MG63 (cell line): ENCODE data around the gene ABHD15. TPM values are rescaled to one million over a fixed set of nuclear protein-coding genes. Genes with fewer than 3 reads are reported as not detected.
A peak's percentile ranks its signal among the peaks of the same experiment; 100 is the strongest.

Source experiments
- DNase-seq: peaks from one replicate; pipeline ENCODE4 v3.0.0-alpha.2; 2020
- H3K27me3 ChIP-seq: fragments of 250-450 bp; sonication (Bioruptor Pico); 2 replicates; pipeline ENCODE4 v1.5.1; 2020; ENCODE audit warnings: mild to moderate bottlenecking, moderate library complexity
- H3K36me3 ChIP-seq: fragments of 250-450 bp; sonication (Bioruptor Pico); 2 replicates; pipeline ENCODE4 v1.5.1; 2020; ENCODE audit warnings: mild to moderate bottlenecking, moderate library complexity
- H3K4me3 ChIP-seq: fragments of 250-450 bp; sonication (Bioruptor Pico); 2 replicates; pipeline ENCODE4 v1.5.1; 2020; ENCODE audit warnings: mild to moderate bottlenecking, moderate library complexity
- H3K9me3 ChIP-seq: fragments of 250-450 bp; sonication (Bioruptor Pico); 2 replicates; pipeline ENCODE4 v1.5.1; 2020; ENCODE audit warnings: mild to moderate bottlenecking, moderate library complexity
- total RNA-seq: library from RNA; depleted of rRNA; stranded (reverse); fragments of >200 nt; shearing (Covaris generic); gene quantifications from 2 replicates; pipeline ENCODE4 v1.2.3, GENCODE V29; 2014; ENCODE audit warnings: low replicate concordance

The ABHD15 gene
- total RNA-seq, 1 experiment from 2014 or later: 8.9 TPM

DNA sequence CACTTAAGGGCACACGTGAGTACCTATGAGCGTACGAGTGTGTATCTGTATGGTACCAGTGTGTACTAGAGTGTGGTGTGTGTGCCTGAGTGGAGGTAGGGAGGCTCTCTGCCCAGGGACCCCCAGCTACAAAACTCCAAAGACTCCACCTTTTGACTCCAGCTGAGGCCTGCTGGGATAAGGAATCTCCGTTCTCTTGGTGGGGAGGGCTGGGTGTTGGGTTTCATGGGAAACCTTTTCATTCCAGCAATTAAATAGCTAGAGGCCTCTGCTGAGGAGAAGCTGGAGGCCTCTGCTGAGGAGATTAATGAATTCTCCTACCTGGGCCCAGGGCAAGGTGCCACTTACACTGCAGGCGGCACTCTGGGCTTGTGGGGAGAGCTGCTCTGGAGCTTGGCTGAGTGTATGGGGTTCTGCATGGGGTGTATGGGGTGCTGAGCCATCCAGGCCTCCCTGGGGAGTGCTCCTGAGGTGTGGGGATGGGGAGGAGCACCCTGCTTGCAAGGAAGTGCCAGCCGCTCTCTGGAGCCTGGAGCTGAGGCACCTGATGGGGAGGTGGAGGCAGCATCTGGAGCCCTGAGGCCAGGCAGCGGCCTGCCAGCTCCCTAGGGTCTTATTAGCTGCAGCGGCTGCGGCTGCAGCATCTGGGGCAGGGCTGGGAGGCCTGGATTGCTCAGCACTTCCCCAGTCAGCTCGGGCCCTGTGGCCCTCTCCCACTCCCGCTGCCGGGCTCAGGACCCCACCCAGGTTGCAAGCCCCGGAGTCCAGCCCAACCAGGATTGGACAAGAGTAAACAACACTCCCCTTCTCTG, 30.7 kb upstream of the ABHD15 start:
- H3K9me3 ChIP-seq: no peaks in the 10 kb centered on the region
- no peaks in the 10 kb centered on the region for H3K36me3 ChIP-seq
- no peak overlapping the region for H3K4me3 ChIP-seq
- H3K27me3 ChIP-seq: no peaks in the 10 kb centered on the region
- no peak for DNase-seq

DNA sequence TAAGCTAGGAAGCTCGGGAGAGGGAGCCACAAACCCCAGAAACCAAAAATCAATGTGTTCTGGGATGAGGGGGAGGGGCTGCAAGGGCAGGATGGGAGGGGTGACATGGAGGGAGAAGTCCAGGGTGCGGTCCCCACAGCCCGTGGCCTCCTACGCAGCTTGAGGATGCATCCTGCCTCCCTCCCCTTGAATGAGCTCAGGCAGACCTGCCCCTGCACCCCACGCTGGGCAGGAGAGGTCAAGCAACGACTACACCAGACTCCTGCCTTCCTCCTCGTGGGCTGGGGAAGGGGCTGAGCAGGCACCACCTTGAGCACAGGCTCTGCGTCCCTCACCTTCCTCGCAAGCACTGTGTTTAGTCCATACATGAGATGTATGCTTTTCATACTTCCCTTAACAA, 30.0 kb upstream of the ABHD15 start:
- H3K27me3 ChIP-seq: no peaks in the 10 kb centered on the region
- DNase-seq: no peak
- H3K36me3 ChIP-seq: no peaks in the 10 kb centered on the region
- H3K4me3 ChIP-seq: no peak overlapping the region
- no peaks in the 10 kb centered on the region for H3K9me3 ChIP-seq

DNA sequence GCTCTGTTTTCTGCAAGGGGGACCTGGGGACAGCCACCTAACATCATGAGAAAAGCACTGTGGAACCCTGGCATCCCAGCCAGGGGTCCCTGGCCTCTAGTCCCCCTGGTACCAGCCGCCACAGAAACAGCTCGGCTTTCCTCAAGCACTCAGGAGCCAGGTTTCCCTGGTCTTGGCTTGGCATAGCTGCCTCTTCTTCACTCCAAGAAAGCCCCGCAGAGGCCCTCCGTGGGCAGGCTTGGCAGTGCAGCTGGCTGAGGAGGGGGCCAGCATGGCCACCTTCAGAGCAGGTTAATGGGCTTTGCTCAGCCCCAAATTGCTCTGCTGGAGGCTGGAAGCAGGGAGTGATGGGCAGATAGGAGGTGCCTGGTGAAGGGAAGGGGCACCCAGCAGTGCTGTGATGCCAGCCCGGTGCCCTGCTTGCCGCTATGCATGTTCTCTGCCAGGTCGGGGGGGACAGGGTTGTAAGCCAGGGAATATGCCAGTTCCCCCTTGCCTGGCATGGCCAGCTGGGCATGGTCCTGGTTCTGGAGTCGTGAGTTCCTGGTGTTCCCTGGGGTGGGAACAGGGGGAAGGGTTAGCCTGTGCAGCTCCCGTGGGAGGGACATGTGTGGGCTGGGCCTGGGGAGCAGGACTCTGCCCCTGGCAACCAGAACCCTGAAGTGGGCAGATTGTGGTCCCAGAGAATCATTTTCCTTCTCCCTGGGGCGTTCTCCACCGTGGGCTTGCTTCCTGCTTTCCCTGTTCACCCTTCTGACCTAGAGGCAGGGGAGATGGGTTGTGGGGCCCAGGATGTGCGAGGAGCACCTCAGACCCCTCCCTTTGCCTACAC, 29.3 kb upstream of the ABHD15 start:
- Histone ChIP-seq H3K36me3 (no peaks in the 10 kb centered on the region), H3K27me3 (no peaks in the 10 kb centered on the region), H3K9me3 (no peaks in the 10 kb centered on the region), H3K4me3 (no peak overlapping the region)
- no peak for DNase-seq

DNA sequence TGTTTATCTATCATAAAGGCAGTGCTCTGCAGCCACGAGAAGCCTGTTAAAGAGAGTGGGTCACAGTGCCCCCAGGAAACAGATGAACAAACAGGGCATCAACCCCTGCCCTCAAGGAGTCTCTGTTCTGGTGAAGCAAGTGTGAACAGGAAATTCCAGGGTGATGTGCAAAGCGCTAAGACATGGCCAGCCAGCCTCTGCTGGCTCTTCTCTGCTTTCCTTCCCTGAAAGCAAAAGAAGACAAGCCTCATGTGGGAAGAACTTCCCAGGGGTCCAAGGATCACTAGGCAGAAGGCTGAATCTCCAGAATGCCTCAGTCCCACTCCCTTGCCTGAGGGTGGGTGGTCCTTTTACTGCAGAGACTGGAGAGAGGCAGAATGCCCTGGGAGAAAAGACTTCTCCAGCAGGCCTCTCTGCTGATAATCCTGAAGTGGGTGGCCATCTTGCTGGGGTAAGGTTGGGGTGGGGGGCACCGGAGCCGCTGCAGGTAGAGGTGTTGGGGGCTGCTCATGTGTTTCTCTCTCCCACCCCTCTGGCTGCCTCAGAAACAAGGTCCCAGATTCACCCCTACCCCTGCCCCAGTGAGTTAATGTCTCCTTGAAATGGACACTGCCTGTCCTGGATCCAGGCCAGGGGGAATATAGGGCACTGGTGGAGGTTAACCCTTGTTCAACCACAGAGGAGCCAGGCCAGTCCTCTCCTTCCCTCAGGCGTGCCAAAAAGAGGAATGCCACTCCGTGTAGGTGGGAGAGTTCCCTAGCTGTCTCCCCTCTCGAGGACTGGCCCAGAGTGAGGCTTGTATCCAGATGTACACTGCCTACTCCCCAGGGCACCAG, 28.5 kb upstream of the ABHD15 start:
- no peaks in the 10 kb centered on the region for H3K36me3 ChIP-seq
- no peak overlapping the region for H3K4me3 ChIP-seq
- H3K9me3 ChIP-seq: no peaks in the 10 kb centered on the region
- no peaks in the 10 kb centered on the region for H3K27me3 ChIP-seq
- DNase-seq: no peak

DNA sequence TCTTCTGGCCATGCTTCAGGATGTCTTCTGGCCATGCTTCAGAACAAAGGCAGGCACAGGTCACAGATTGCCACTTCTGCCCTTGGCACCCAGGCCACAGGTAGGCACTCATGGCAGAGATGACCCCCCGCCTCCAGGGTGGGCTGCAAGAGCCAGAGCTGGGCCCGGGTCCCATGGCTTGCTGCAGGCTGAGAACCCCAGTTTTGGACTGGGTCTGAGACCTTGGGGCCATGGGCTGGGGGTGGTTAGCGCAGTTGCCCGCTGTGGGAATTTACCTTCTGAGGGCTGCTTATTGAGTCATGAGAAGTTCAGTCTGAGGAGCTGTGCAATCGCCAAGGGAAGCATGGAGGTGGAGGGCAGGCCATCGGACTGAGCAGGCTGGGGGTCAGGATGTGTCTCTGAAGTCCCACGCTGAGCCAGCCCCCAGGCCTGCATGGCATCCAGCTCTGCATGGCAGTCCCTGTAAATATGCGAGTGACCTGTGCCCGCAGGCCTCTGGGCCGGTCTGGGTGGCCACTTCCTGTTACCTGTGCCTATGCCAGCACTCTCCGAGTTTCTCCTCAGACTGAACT, 27.8 kb upstream of the ABHD15 start:
- H3K9me3 ChIP-seq: no peaks in the 10 kb centered on the region
- H3K4me3 ChIP-seq: peak overlapping the region; percentile 61
- DNase-seq: no peak
- no peaks in the 10 kb centered on the region for H3K27me3 ChIP-seq
- no peaks in the 10 kb centered on the region for H3K36me3 ChIP-seq

DNA sequence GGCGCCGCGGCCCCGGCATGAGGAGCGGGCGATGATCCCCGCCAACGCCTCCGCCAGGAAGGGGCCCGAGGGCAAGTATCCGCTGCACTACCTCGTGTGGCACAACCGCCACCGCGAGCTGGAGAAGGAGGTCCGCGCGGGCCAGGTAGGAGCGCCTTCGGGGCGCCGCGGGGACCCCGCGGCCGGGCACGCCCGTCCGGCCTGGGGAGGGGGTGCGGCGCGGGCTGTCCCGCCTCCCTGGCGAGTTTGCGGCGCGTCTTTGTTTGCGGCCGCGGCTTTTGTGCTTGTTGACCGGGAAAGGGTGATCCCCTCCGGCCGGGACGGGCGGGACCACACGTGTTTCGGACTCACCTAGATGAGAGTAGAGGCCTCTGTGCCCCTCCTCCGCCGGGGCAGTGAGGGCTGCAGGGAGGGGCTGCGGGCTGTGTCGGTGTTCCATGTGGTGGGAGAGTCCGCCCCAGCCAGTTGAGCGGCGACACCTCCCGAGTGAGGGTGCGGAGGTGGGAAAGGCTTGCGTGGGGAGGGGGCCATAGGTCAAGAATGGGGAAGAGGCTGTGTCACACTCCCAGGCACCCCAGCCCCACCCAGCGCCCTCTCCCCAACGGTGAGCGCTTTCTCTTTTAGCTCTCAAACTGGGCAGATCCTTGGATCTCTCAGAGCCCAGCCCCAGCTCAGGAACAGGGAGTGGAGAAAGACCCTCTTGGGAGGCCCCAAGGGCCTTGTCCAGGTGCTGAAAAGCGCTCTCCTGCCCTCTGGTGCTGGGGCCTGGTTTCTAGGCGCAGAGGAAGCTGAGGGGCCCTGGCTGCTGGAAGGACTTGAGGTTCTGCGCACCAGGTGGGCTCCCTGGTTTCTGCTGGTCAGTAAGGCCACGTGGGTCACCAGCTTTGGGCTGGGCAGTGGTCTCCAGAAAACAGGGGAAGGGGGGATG, 27.0 kb upstream of the ABHD15 start:
- H3K36me3 ChIP-seq: no peaks in the 10 kb centered on the region
- DNase-seq: peak; percentile 47
- no peaks in the 10 kb centered on the region for H3K9me3 ChIP-seq
- no peaks in the 10 kb centered on the region for H3K27me3 ChIP-seq
- H3K4me3 ChIP-seq: peak overlapping the region; percentile 61

DNA sequence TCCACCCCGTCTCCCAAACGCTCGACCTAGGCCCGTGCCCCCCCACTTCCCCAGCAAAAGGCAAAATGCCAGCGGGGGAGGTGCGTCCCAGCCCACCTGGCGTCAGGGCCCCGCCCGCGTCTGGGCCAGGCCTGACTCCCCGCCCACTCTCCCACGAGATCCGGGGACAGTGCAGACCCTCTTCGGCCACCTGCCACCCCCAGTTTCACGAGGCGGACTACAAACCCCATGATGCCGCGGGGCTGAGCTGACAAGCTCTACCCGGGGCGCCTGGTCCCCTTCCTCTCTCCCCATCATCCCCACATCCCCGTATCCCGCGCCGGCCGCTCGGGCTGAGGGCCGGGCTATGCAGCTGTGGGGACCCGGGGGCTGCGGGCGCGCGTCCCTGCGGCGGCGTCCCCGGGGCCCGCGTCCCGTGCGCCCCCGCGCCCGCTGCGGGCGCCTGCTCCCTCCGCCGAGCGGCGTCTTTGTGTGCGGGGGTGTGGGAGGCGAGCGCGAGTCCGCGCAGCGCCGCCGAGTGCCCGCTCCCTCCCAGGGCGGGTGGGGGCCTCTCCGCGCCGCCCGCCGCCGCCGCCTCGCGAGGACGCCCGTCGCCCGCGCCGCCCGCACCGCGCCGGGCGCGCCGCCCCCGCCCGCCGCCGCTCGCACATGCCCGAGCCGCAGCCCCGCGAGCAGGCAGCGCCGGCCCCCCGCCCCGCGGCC, 26.2 kb upstream of the ABHD15 start, which contains the start of gene ANKRD13B:
Gene ANKRD13B (plus strand): TSS at position 283 of the 702 bp plus-strand sequence. CDS start 490 bp downstream, outside the sequence.
- no peaks in the 10 kb centered on the region for H3K9me3 ChIP-seq
- DNase-seq: peak; percentile 64
- H3K27me3 ChIP-seq: no peaks in the 10 kb centered on the region

DNA sequence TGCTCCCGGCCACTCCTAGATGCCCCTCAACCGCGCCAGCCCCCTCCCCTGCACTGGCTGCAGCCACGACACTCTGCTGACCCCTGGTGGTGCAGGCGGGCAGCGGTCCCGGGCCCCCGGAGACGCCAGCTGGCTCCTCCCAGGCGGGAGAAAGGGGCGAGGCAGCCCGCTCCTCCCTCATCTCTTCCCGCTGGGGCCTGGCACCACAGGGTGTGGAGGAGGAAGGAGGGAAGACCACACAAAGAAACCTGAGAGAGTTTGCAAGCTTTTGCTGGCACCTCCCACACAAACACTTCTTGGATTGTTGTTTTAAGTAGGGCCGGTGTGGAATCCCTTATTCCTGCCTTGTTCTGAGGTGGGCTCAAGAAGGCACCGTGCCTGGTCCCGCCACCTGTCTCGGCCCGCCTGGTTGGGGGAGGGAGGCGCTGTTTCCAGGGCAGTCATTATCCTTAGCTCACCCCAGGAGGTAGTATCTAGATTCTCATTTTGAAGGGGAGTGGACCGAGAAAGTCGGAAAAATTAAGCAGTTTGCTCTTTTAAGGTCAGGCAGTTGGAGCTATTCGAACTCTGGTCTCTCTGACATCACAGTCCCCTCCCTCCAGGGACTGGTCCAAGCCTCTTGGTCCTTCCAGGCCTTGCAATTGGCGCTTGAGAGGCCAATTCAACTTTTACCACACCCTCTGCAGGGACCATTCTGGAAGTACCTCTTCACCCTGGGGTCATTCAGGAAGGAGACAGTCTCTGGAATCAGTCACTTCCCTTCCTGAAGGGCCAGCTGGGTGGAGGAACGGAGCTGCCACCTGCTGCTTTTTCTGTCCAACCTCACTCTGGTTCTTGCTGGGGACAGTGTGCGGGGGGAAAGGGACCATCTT, 25.1 kb upstream of the ABHD15 start:
- no peaks in the 10 kb centered on the region for H3K9me3 ChIP-seq
- 0 out of 2 replicates have a peak, but pooled peaks cover 3% of the 10 kb centered on the region for H3K36me3 ChIP-seq
- H3K27me3 ChIP-seq: no peaks in the 10 kb centered on the region
- DNase-seq: peak; percentile 95
- H3K4me3 ChIP-seq: peak overlapping the region; percentile 61

More for the DNA sequence above, 26.2 kb upstream of the ABHD15 start, which contains the start of gene ANKRD13B:
- H3K36me3 ChIP-seq: no peaks in the 10 kb centered on the region
- H3K4me3 ChIP-seq: peak within 1 kb of the TSS; percentile 61

DNA sequence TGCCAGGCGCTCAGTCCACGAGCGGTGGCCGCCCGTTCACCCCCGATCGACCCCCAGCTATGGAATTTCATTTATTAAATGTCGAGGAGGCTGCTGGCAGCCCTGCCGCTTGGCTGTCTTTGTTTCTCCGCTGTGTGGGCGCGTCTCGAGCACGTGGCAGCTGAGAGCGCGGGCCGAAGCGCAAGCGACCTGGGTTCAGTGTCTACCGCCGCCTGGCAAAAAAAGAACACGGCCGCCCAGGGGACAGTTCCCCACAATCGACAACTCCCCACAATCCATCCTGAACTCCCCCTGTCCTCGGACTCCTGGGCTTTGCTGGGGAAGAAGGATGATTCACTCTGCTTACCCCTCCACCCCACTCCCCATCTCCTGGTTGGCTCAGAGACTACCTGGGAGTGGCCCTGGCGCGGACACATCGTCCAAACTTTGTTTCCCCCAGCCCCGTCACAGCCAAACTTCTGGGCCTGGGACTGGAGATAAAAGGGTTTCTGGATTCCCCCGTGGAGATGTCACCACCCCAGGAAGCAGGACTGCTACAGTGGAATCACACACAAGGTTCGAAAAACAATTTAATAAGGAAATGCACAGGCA, 24.4 kb upstream of the ABHD15 start:
- Histone ChIP-seq H3K4me3 (peak overlapping the region; percentile 61), H3K27me3 (no peaks in the 10 kb centered on the region), H3K36me3 (0 out of 2 replicates have a peak, but pooled peaks cover 3% of the 10 kb centered on the region), H3K9me3 (no peaks in the 10 kb centered on the region)
- peak; percentile 88 for DNase-seq

DNA sequence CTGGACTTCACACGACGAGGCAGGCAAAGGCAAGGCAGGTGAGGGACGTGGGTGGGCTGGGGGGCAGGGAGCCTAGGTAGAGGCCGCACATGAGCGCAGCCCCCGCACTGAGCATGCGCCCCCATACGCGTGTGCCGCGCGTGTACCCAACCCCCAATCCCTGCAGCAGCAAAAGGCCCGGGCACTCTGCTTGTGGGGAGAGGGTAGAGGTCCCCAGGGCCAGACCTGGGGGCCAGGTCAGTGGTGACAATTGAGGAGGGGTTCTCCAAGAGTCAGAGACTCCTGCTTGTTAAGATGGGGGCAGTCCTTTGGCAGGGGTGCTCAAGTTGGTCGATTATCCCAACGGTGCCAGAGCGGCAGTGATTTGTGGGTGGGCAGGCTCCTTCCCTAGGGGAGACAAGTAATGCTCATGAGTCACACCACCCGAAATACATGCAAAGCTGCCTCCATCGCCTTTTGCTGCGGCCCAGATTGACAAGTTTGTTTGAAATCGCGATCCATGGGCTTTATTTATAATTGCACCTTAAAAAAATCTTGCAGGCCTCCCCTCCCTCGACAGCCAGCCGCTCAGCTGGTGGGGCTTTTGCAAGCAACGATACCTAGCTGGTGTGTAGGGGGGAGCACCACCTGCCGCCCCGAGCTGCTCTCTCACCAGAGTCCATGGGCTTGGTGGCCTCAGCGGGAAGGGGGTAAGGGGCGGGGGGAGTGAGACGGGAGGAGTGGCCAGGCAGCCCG, 23.7 kb upstream of the ABHD15 start:
- Histone ChIP-seq H3K4me3 (peak overlapping the region; percentile 61), H3K27me3 (no peaks in the 10 kb centered on the region), H3K9me3 (no peaks in the 10 kb centered on the region), H3K36me3 (0 out of 2 replicates have a peak, but pooled peaks cover 7% of the 10 kb centered on the region)
- DNase-seq: peak; percentile 75

DNA sequence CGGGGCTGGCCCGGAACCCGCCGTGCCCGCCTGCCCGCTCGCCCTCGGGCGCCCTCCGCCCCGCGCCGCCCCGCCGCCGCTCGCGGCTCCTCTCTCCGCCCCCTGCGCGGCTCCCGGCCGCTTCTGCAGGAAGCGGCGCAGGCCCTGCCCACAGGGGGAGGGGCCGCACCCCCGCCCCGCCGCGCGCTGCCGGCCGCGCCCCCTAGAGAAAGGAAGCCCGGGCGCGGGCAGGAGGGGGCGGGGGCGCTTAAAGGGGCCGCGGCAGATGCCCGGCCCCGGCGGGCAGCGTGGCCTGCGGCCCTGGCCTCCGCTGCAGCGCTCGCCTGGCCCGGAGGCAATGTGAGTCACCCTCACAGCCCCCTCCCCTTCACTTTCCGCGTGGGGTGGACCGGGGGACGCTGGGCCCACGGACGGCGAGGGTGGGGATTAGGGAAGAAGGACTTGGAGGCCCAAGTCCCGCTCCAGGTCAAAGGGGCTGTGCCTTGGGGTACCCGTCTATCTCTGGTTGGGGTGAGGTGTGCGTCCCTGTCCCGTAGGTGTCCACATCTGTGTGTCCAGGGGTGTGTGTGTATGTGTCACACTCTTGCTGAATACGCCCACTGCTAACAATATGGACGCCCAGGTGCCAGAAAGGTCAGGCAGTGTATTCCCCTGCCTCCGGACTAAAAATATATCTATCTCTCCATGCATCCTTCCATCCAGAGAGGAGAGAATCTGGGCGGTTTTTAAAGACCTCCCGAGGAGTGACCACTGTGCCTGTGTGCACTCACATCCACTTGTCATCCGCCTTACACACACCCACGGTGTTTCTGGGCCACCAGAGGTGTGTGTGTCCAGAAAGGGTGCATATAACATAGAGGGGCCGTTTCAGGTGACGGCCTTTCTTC, 22.9 kb upstream of the ABHD15 start, which contains the start of gene GIT1:
Gene GIT1 (minus strand): TSS at position 125 of the 887 bp plus-strand sequence. CDS start 270 bp downstream, outside the sequence.
- peak; percentile 91 for DNase-seq
- H3K9me3 ChIP-seq: no peaks in the 10 kb centered on the region
- H3K4me3 ChIP-seq: peak within 1 kb of the TSS; percentile 94
- H3K36me3 ChIP-seq: 0 out of 2 replicates have a peak, but pooled peaks cover 9% of the 10 kb centered on the region
- no peaks in the 10 kb centered on the region for H3K27me3 ChIP-seq
